GM12875 (cell line): ENCODE data around the gene BCAR3.

Experiments used
- H3K4me3 ChIP-seq: one replicate; pipeline ENCODE4 v1.5.1; 2011; ENCODE audit warnings: low read depth, low read length, control low read depth
- CTCF ChIP-seq: IDR thresholded peaks from 2 replicates; pipeline ENCODE4 v1.5.1; 2011; ENCODE audit warnings: low read depth, mild to moderate bottlenecking, control low read depth, inconsistent platforms, low read length, moderate library complexity, borderline replicate concordance; ENCODE audit not compliant: insufficient read depth

Gene BCAR3

DNA sequence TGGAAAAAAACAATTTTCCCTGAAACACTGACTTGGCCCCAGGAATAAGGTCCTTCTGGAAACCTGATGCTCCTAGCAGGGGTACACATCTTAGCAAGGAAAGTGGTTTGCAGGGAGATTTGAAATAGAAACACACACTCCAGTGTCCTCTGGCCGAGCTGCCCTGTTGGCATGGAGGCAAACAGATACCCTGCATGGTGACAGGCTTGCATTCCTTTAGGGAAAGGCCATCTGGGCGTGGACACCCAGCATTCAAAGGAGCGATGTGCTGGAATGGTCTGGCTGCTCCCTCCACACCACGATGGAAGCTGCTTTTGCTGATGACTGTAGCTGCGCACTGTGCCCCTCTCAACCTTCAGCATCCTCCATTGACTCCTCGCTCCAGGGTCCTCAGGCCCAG is 41.5 kb upstream of the BCAR3 start:
- no peak for TF ChIP-seq CTCF
- no peak overlapping the region for H3K4me3 ChIP-seq

DNA sequence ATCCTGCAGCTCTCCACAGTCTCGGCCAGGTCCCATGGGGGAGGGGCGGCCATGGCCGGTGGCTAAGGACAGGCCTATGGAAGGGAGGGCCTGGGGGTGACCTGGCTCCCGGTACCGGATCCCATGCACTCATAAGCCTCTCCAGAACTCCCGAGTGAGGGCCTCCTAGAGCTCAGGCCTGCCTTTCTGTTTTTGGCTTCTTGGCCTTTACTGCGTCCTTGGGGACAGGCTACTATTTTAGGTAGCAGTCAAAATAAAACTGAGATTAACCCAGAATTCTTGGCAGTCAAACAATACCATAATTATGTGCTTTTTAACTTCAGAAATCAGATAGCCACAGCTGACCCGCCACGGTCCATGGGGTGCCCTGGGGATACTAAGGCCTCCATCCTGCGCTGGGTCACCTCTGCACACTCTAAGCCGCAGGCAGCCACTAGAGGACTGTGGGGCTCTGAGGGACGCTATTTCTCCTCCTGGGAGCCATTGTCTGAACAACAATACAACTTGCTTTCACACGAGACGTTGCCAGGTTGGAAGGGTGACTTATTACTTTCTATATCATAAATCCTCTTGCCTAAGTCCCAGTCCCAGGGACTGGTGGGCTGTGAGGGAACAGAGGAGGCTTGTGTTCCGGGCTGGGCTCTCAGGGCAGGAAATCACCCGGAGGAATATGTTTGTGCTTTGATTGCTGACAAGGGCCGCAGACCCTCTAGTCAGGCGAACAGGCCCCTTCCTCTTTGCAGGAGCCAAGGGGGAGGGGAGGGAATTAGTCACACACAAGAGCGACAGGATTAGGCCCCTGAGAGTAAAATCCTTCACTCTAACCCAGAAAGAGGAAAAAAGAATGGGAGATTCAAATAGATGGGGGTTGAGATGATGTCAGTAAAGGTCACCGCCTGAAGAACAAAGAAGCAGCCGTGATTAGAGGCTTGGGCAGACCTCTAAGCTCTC is 40.7 kb upstream of the BCAR3 start:
- no peak for TF ChIP-seq CTCF
- no peak overlapping the region for H3K4me3 ChIP-seq

GRCh38 chr1:93720956-93721626 is 39.5 kb upstream of the BCAR3 start:
- TF ChIP-seq CTCF = no peak
- no peak overlapping the region for H3K4me3 ChIP-seq

GRCh38 chr1:93717640-93718039 is 36.0 kb upstream of the BCAR3 start:
- no peak for TF ChIP-seq CTCF
- H3K4me3 ChIP-seq = no peak overlapping the region

GRCh38 chr1:93716941-93717368 is 35.3 kb upstream of the BCAR3 start:
- no peak overlapping the region for H3K4me3 ChIP-seq
- TF ChIP-seq CTCF = no peak

DNA sequence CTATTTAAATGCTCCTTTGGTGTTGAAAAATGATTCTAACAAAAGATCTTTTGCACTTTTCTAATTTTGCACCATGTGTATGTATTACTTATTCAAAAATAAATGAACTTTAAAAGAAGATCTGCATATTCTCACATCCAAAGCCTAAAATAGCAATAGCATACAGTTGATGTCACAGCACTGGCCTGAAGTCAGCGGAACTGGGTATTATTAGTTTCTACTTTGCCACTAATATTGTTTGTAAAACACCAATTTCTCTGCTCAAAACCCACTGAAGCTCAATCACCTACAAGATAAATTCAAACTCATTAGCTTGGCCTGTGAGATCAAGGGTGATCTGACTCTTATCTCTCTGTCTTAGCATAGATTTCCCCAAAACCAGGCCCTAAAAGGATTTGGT is 34.5 kb upstream of the BCAR3 start:
- no peak for TF ChIP-seq CTCF

More for the DNA sequence above, 34.5 kb upstream of the BCAR3 start:
- no peak overlapping the region for H3K4me3 ChIP-seq
